A673 (cell line): ENCODE measurements around the gene ITGB1BP1. TPM values are rescaled to one million over a fixed set of nuclear protein-coding genes. Genes with fewer than 3 reads are reported as not detected.

Experiments
- BruUV-seq: library from RNA; stranded (reverse); fragments of 400-500 nt; replicated peaks from 2 replicates; lab custom pipeline; 2021; lab: Mats Ljungman, UMichigan
- CTCF ChIA-PET: fragments of 300-600 bp; sonication (Branson Sonifier 250); formaldehyde crosslinking; loops from one replicate; lab custom pipeline; 2022; ENCODE audit warnings: antibody characterized with exemption; lab: Charles Lee
- POLR2A ChIA-PET: fragments of 300-600 bp; sonication (Branson Sonifier 250); formaldehyde crosslinking; loops from one replicate; lab custom pipeline; 2022; ENCODE audit warnings: antibody characterized with exemption; ENCODE audit not compliant: low non-redundant PET; lab: Charles Lee
- DNase-seq: peaks from one replicate; pipeline ENCODE4 v3.0.0-alpha.2; 2015; ENCODE audit warnings: low spot score
- H3K27ac ChIP-seq: fragments of 200-600 bp; sonication (generic); 2 replicates; pipeline ENCODE4 v1.5.1; 2016; ENCODE audit warnings: mixed run types, low read depth, mild to moderate bottlenecking, mixed read lengths, antibody characterized with exemption, low read length; ENCODE audit not compliant: poor library complexity, severe bottlenecking
- H3K27me3 ChIP-seq: fragments of 200-600 bp; sonication (generic); replicated peaks from 2 replicates; pipeline ENCODE4 v1.6.1; 2017; ENCODE audit warnings: mixed run types, low read depth, mild to moderate bottlenecking, mixed read lengths, antibody characterized with exemption, low read length; ENCODE audit not compliant: insufficient read depth, poor library complexity
- H3K36me3 ChIP-seq: fragments of 200-600 bp; sonication (generic); 2 replicates; pipeline ENCODE4 v1.6.1; 2016; ENCODE audit warnings: mixed run types, mild to moderate bottlenecking, mixed read lengths, antibody characterized with exemption, low read length; ENCODE audit not compliant: insufficient read depth, poor library complexity, severe bottlenecking
- H3K4me1 ChIP-seq: fragments of 200-600 bp; sonication (generic); 2 replicates; pipeline ENCODE4 v1.6.1; 2017; ENCODE audit warnings: mixed run types, mild to moderate bottlenecking, mixed read lengths, antibody characterized with exemption, low read length; ENCODE audit not compliant: insufficient read depth, poor library complexity, severe bottlenecking
- H3K4me3 ChIP-seq: fragments of 200-600 bp; sonication (generic); 2 replicates; pipeline ENCODE4 v1.5.1; 2016; ENCODE audit warnings: low read depth, mixed run types, mild to moderate bottlenecking, mixed read lengths, low read length; ENCODE audit not compliant: poor library complexity, severe bottlenecking
- H3K9me3 ChIP-seq: fragments of 200-600 bp; sonication (generic); 2 replicates; pipeline ENCODE4 v1.6.1; 2016; ENCODE audit warnings: mixed run types, low read depth, mild to moderate bottlenecking, mixed read lengths, antibody characterized with exemption, low read length; ENCODE audit not compliant: poor library complexity, severe bottlenecking
- CTCF ChIP-seq: fragments of 300-800, 200-600 bp; sonication (generic); conservative IDR thresholded peaks from 2 replicates; pipeline ENCODE4 v1.5.1; 2017; ENCODE audit warnings: low read depth, mild to moderate bottlenecking, antibody characterized with exemption, low read length, moderate library complexity, mixed read lengths
- EZH2 ChIP-seq: fragments of 200-600 bp; sonication (generic); IDR thresholded peaks from 2 replicates; pipeline ENCODE4 v1.6.1; 2017; ENCODE audit warnings: borderline replicate concordance, low read depth, mild to moderate bottlenecking, mixed read lengths, antibody characterized with exemption, low read length; ENCODE audit not compliant: poor library complexity, severe bottlenecking
- intact Hi-C: fragments of 100-400 bp; cut with micrococcal nuclease; formaldehyde crosslinking; loops from one replicate; pipeline ENCODE4 v1.10.0; 2022; ENCODE audit not compliant: unreplicated experiment
- total RNA-seq: library from RNA; stranded (reverse); gene quantifications from 2 replicates; pipeline ENCODE4 v1.2.3, GENCODE V29; 2021

The ITGB1BP1 gene
- total RNA-seq, 1 experiment from 2014 or later = 138 TPM

DNA sequence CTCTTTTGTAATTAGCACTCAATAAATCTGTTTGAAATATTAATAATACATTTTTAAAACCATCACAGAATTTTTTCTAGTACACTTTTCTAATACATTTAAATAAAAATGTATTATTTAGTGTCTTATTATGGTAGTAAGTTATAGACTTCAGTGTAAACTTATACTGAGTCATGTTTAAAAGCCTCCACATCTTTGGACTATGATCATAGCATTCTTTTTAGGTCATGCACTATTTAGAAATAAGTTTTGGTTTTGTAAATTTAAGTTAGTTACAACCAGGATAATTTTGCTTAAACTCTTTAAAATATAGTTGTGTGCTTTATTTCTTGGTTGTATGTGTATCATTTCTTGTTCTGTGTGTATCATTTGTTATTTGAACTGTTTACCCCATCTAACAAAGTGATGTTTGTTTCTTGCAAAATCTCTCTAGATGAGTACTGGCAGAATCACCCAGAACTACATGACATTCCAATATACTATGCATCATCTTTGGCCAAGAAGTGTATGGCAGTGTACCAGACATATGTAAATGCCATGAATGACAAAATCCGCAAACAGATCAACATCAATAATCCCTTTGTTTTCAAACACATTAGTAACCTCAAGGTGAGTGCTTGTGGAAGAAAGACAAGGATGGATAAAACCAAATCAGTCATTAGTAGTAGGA, 16.9 kb upstream of the ITGB1BP1 start:
- no peaks in the 10 kb centered on the region for H3K4me1 ChIP-seq
- no peak overlapping the region for H3K4me3 ChIP-seq
- no peaks in the 10 kb centered on the region for H3K27me3 ChIP-seq
- H3K27ac ChIP-seq = no peak overlapping the region
- no TSS peak for BruUV-seq
- ChIA-PET CTCF (no interaction called here), POLR2A (no interaction called here)
- TF ChIP-seq EZH2 = no peak
- no peak for TF ChIP-seq CTCF
- no peaks in the 10 kb centered on the region for H3K9me3 ChIP-seq
- H3K36me3 ChIP-seq = peaks cover 71% of the 10 kb centered on the region
- intact Hi-C loops = no loop called here
- no peak for DNase-seq

- Histone ChIP-seq H3K9me3 (no peaks in the 10 kb centered on the region), H3K27me3 (no peaks in the 10 kb centered on the region), H3K4me1 (no peaks in the 10 kb centered on the region), H3K4me3 (no peak overlapping the region), H3K36me3 (peaks cover 71% of the 10 kb centered on the region), H3K27ac (no peak overlapping the region)
- no TSS peak for BruUV-seq
- ChIA-PET POLR2A (no interaction called here), CTCF (no interaction called here)
- DNase-seq = no peak
- intact Hi-C loops = no loop called here
- TF ChIP-seq CTCF (no peak), EZH2 (no peak)
Measured at GRCh38 chr2:9439536-9439935, 16.2 kb upstream of the ITGB1BP1 start.

DNA sequence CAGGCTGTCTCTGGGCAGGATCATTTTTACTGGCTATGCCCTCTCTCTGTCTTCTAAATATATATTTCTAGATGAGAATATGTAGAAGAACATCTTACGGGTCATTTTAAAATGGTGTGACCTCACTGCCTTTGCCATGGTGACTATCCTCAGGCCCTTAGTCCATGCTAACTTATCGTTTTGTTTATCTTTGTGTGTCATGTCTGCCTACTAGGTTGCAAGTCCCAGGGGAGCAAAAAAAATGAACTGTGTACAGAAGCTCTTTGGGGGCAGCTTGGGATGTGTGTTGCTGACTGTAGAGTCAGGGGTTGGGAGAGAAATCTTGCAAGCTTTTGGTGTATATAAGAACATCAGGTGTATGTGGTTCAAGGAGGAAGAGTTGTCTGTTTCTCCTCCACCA, 11.2 kb upstream of the ITGB1BP1 start:
- Histone ChIP-seq H3K27ac (no peak overlapping the region), H3K4me3 (no peak overlapping the region), H3K9me3 (no peaks in the 10 kb centered on the region), H3K36me3 (peaks cover 81% of the 10 kb centered on the region), H3K27me3 (no peaks in the 10 kb centered on the region), H3K4me1 (no peaks in the 10 kb centered on the region)
- intact Hi-C loops = no loop called here
- POLR2A ChIA-PET = no interaction called here
- TF ChIP-seq CTCF = no peak
- TF ChIP-seq EZH2 = no peak
- no TSS peak for BruUV-seq
- CTCF ChIA-PET = no interaction called here
- no peak for DNase-seq
